ENCODE data around the gene PGAP6. TPM values are rescaled to one million over a fixed set of nuclear protein-coding genes. Genes with fewer than 3 reads are reported as not detected.
A peak's percentile ranks its signal among the peaks of the same experiment; 100 is the strongest.

PGAP6 gene
- total and polyA plus RNA-seq, 2 of the 8 experiments (the other 6 are each of a cell fraction or from before 2014, with no cell fraction given) = 86.8 to 364 TPM

- TF ChIP-seq ASH2L (IDR thresholded peaks at IDR 0.05; ENCODE audit: low read length) = no peak
- TF ChIP-seq RBBP5 (IDR thresholded peaks at IDR 0.05; ENCODE audit: borderline replicate concordance, low read depth, low read length) = 0 out of 2 replicates have a peak, but pooled peaks have one; percentile 43
- TF ChIP-seq RNF2 (IDR thresholded peaks at IDR 0.05; ENCODE audit: borderline replicate concordance, low read depth, low read length, missing control alignments, poor library complexity, severe bottlenecking) = no peak
- TF ChIP-seq SIN3A (conservative IDR thresholded peaks at IDR 0.05 in 1 of 2, IDR thresholded peaks at IDR 0.05 in 1 of 2; ENCODE audit: low read depth in 1 of 2, low read length in 2 of 2) = 0 out of 4 replicates have a peak, but pooled peaks of 1 of the 2 experiments have one; percentile 12
- TF ChIP-seq TBP (IDR thresholded peaks at IDR 0.05; ENCODE audit: low read depth, low read length) = 0 out of 2 replicates have a peak, but pooled peaks have one; percentile 11
- no peak for TF ChIP-seq TCF12 (IDR thresholded peaks at IDR 0.05; ENCODE audit: low read depth, low read length)
- no peak for TF ChIP-seq EZH2 (IDR thresholded peaks at IDR 0.05; ENCODE audit: low read depth, low read length, severe bottlenecking)
- peak; percentile 15; the same call in 1 of the 2 replicates for TF ChIP-seq POLR2AphosphoS5 (IDR thresholded peaks at IDR 0.05; ENCODE audit: low read depth, low read length)
- TF ChIP-seq E2F6 (IDR thresholded peaks at IDR 0.05) = 0 out of 2 replicates have a peak, but pooled peaks have one; percentile 25
These were observed 11.8 kb downstream of the PGAP6 start (continued) for GRCh38 chr16:369866-370436.

Data from H1 (cell line).